K562 (cell line): ENCODE measurements around the gene PACSIN1. TPM values are rescaled to one million over a fixed set of nuclear protein-coding genes. Genes with fewer than 3 reads are reported as not detected.

Source experiments
- ATAC-seq: fragments of 200-7000 bp; cut with Tn5 transposase; 3 replicates; pipeline ENCODE4 v1.9.1; 2020; ENCODE audit warnings: moderate library complexity
- BruUV-seq: library from RNA; stranded (reverse); fragments of 400-500 nt; replicated peaks from 2 replicates; lab custom pipeline; 2021; lab: Mats Ljungman, UMichigan
- CTCF ChIA-PET: fragments of 300-600 bp; formaldehyde crosslinking; extraction: SDS; loops from one replicate; lab custom pipeline; 2021; ENCODE audit warnings: low intra/inter-chr PET ratio; lab: Yijun Ruan, JAX
- POLR2A ChIA-PET: fragments of 300-600, 350-650 bp; sonication (Branson Sonifier 250); formaldehyde crosslinking; extraction: SDS; loops from one replicate; lab custom pipeline; 2021; ENCODE audit warnings: antibody characterized with exemption, inconsistent platforms; lab: Yijun Ruan, JAX
- DNase-seq, 4 experiments: peaks; one replicate each; pipeline versions ENCODE4 v3.0.0 to v3.0.0-alpha.2; 2011 to 2018; ENCODE audit warnings: low spot score in 3 of 4, mixed read lengths in 3 of 4; ENCODE audit errors: extremely low read depth in 1 of 4
- FAIRE-seq: peaks from 2 replicates; lab custom pipeline; 2011; peaks lifted over from hg19 to GRCh38; lab: Jason Lieb, UNC
- H2AFZ ChIP-seq: 2 replicates; pipeline ENCODE4 v1.6.0; 2011; ENCODE audit warnings: low read depth, low read length, control low read depth, inconsistent platforms
- H3K27ac ChIP-seq: fragments of 200-600 bp; 3 replicates; pipeline ENCODE4 v1.8.0; 2011; ENCODE audit warnings: low read depth, mild to moderate bottlenecking, control low read depth, inconsistent platforms, low read length, moderate library complexity, mixed read lengths; ENCODE audit errors: extremely low read depth
- H3K27me3 ChIP-seq, 2 experiments: fragments of 300-600 bp in 1 of 2; 2 replicates in 1 of 2; 3 replicates in 1 of 2; pipeline versions ENCODE4 v1.6.0 to v1.8.0; 2011; ENCODE audit warnings: inconsistent platforms in 2 of 2, low read length in 2 of 2, mild to moderate bottlenecking in 1 of 2, mixed read lengths in 1 of 2, moderate library complexity in 1 of 2; ENCODE audit not compliant: control insufficient read depth in 2 of 2, insufficient read depth in 2 of 2
- H3K36me3 ChIP-seq: fragments of 300-600 bp; 3 replicates; pipeline ENCODE4 v1.8.0; 2011; ENCODE audit warnings: mild to moderate bottlenecking, low read length, inconsistent platforms; ENCODE audit not compliant: control insufficient read depth, insufficient read depth
- H3K4me1 ChIP-seq, 2 experiments: fragments of 200-600 bp in 1 of 2; replicated peaks in 1 of 2; 2 replicates in 1 of 2; 3 replicates in 1 of 2; pipeline versions ENCODE4 v1.5.1 to v1.8.0; 2011; ENCODE audit warnings: inconsistent platforms in 2 of 2, low read length in 2 of 2, mild to moderate bottlenecking in 1 of 2, mixed read lengths in 1 of 2, moderate library complexity in 1 of 2; ENCODE audit not compliant: control insufficient read depth in 2 of 2, insufficient read depth in 2 of 2
- H3K4me2 ChIP-seq: 2 replicates; pipeline ENCODE4 v1.6.1; 2011; ENCODE audit warnings: low read length, control low read depth, inconsistent platforms, mixed read lengths; ENCODE audit not compliant: insufficient read depth
- H3K4me3 ChIP-seq: fragments of 200-600 bp; sonication (generic), shearing (Covaris generic); 2 replicates; pipeline ENCODE4 v1.5.1; 2016; ENCODE audit warnings: control low read depth, inconsistent platforms
- H3K79me2 ChIP-seq: fragments of 200-600 bp; 3 replicates; pipeline ENCODE4 v1.8.0; 2011; ENCODE audit warnings: low read length, inconsistent platforms; ENCODE audit not compliant: control insufficient read depth, insufficient read depth
- H3K9ac ChIP-seq, 2 experiments: 2 replicates each; pipeline versions ENCODE4 v1.6.0 to v1.6.1; 2011; ENCODE audit warnings: low read depth in 2 of 2, low read length in 2 of 2, control low read depth in 1 of 2, inconsistent platforms in 1 of 2, mild to moderate bottlenecking in 1 of 2, mixed read lengths in 1 of 2; ENCODE audit not compliant: insufficient read depth in 1 of 2
- H3K9me1 ChIP-seq: one replicate; pipeline ENCODE4 v1.6.0; 2011; ENCODE audit warnings: inconsistent platforms, mild to moderate bottlenecking, low read length, moderate library complexity; ENCODE audit not compliant: control insufficient read depth, insufficient read depth
- H3K9me3 ChIP-seq: replicated peaks from 2 replicates; pipeline ENCODE4 v1.5.1; 2011; ENCODE audit warnings: low read depth, low read length, inconsistent platforms; ENCODE audit not compliant: control insufficient read depth, insufficient read depth
- H4K20me1 ChIP-seq: replicated peaks from 2 replicates; pipeline ENCODE4 v1.6.1; 2011; ENCODE audit warnings: low read length, inconsistent platforms, mixed read lengths; ENCODE audit not compliant: control insufficient read depth, insufficient read depth
- ASH1L ChIP-seq: fragments of 450-650 bp; IDR thresholded peaks from 2 replicates; pipeline ENCODE4 v1.6.1; 2018; ENCODE audit warnings: borderline replicate concordance, mild to moderate bottlenecking, low read depth; ENCODE audit not compliant: partially characterized antibody
- CBFA2T2 ChIP-seq: fragments of 450-650 bp; conservative IDR thresholded peaks from 2 replicates; pipeline ENCODE4 v1.6.1; 2017; ENCODE audit warnings: mild to moderate bottlenecking
- CEBPZ ChIP-seq: fragments of 150-350 bp; IDR thresholded peaks from 2 replicates; pipeline ENCODE4 v1.6.1; 2014; ENCODE audit warnings: low read depth, mild to moderate bottlenecking, low read length, borderline replicate concordance
- CTBP1 ChIP-seq: fragments of 450-650 bp; IDR thresholded peaks from 2 replicates; pipeline ENCODE4 v1.6.1; 2016; ENCODE audit warnings: borderline replicate concordance
- FOS ChIP-seq: IDR thresholded peaks from 3 replicates; pipeline ENCODE4 v1.6.1; 2011; ENCODE audit not compliant: insufficient read length; ENCODE audit errors: extremely low read depth
- L3MBTL2 ChIP-seq: fragments of 450-650 bp; IDR thresholded peaks from 2 replicates; pipeline ENCODE4 v1.6.1; 2016; ENCODE audit warnings: mild to moderate bottlenecking, moderate library complexity
- MBD2 ChIP-seq: sonication (generic); IDR thresholded peaks from 2 replicates; pipeline ENCODE4 v1.6.1; 2016; ENCODE audit warnings: low read depth, borderline replicate concordance
- MLX ChIP-seq, 2 experiments: fragments of 450-650 bp in 1 of 2; sonication (generic) in 1 of 2; formaldehyde crosslinking; conservative IDR thresholded peaks; 2 replicates each; pipeline versions ENCODE4 v1.4.0 to v1.8.1; 2020 to 2022; ENCODE audit warnings: mild to moderate bottlenecking in 1 of 2, missing genetic modification reagents in 1 of 2
- POLR2G ChIP-seq: fragments of 200-400 bp; formaldehyde crosslinking; IDR thresholded peaks from 2 replicates; pipeline ENCODE4 v1.6.1; 2017; ENCODE audit warnings: low read depth, mild to moderate bottlenecking, antibody characterized with exemption, low read length, moderate library complexity
- RBFOX2 ChIP-seq: fragments of 200-400 bp; formaldehyde crosslinking; IDR thresholded peaks from 2 replicates; pipeline ENCODE4 v1.6.1; 2017; ENCODE audit warnings: low read depth, mild to moderate bottlenecking, low read length, moderate library complexity
- RCOR1 ChIP-seq, 2 experiments: IDR thresholded peaks; 2 replicates each; pipeline ENCODE4 v1.6.1; 2012; ENCODE audit warnings: low read depth in 2 of 2, low read length in 2 of 2, borderline replicate concordance in 1 of 2, improper control_type of control experiment in 1 of 2
- SAP30 ChIP-seq: fragments of 200-600 bp; sonication (generic); IDR thresholded peaks from 2 replicates; pipeline ENCODE4 v1.6.1; 2012; ENCODE audit warnings: borderline replicate concordance, low read depth, mild to moderate bottlenecking, moderate library complexity, low read length, control low read depth, inconsistent platforms; ENCODE audit not compliant: insufficient read depth, poor library complexity, severe bottlenecking
- SP2 ChIP-seq: IDR thresholded peaks from 2 replicates; pipeline ENCODE4 v1.6.1; 2011; ENCODE audit warnings: mild to moderate bottlenecking, low read depth, low read length, moderate library complexity; ENCODE audit not compliant: poor library complexity, severe bottlenecking; ENCODE audit errors: extremely low read depth
- ZNF175 ChIP-seq: fragments of 200-800 bp; sonication (Bioruptor generic); IDR thresholded peaks from 2 replicates; pipeline ENCODE4 v1.6.1; 2016; ENCODE audit warnings: low read depth, mild to moderate bottlenecking, missing genetic modification characterization, missing compliant biosample characterization
- WGBS: fragments of 100-300 bp; shearing (Covaris generic); methylation state at CpG from one replicate; pipeline ENCODE4 v1.1.6; 2016; ENCODE audit warnings: low coverage, mixed read lengths; ENCODE audit not compliant: insufficient coverage; ENCODE audit errors: missing lambda C conversion rate; 5-methylcytosine and 5-hydroxymethylcytosine counted together
- in situ Hi-C: fragments of 300-500 bp; cut with MboI; formaldehyde crosslinking; loops from 4 replicates; pipeline ENCODE4 v1.15.0; 2018; ENCODE audit warnings: inconsistent platforms, mixed read lengths
- intact Hi-C: fragments of 100-400 bp; cut with micrococcal nuclease; formaldehyde crosslinking; loops from 2 replicates; pipeline ENCODE4 v1.14.2; 2022
- polyA plus RNA-seq, 8 experiments: library from polyadenylated mRNA; depleted of rRNA in 4 of 8; stranded (reverse) in 5 of 8; unstranded in 3 of 8; fragments of >200 nt; fragmentation: Nextera tagmentation in 2 of 8; fragmentation: Illumina TruSeq in 1 of 8; extraction: Ambion mirVana in 2 of 8; extraction: Trizol in 1 of 8; gene quantifications; 2 replicates each; pipeline versions ENCODE4 v1.2.1 to v1.2.3, GENCODE V29; 2011 to 2014; ENCODE audit warnings: inconsistent platforms in 1 of 8, missing spikeins in 1 of 8
- total RNA-seq, 7 experiments: library from RNA; depleted of rRNA in 6 of 7; stranded (reverse); fragments of >200 nt in 6 of 7; fragmentation: Illumina TruSeq in 2 of 7; extraction: Trizol in 2 of 7; gene quantifications; 2 replicates each; pipeline versions ENCODE4 v1.2.1 to v1.2.3, GENCODE V29; 2011 to 2021; ENCODE audit warnings: low replicate concordance in 1 of 7

Gene PACSIN1
- total and polyA plus RNA-seq, 9 of the 15 experiments (the other 6 are each of a cell fraction or from before 2014, with no cell fraction given): 0.01 to 1.7 (median 0.45) TPM

- TF ChIP-seq RCOR1 (IDR thresholded peaks at IDR 0.05; ENCODE audit: borderline replicate concordance in 1 of 2, low read depth in 2 of 2, low read length in 2 of 2) (0 out of 4 replicates have a peak, but pooled peaks of 1 of the 2 experiments have one; percentile 24), L3MBTL2 (0 out of 2 replicates have a peak, but pooled peaks have one; percentile 12), ZNF175 (CRISPR knock-in tag) (no peak), CBFA2T2 (no peak), MLX (CRISPR knock-in tag; conservative IDR thresholded peaks at IDR 0.05) (no peak)
Measured at GRCh38 chr6:34530753-34531365, 65.0 kb downstream of the PACSIN1 start (continued).

- Histone ChIP-seq H3K27me3 (no peaks in the 10 kb centered on the region), H3K9ac (no peak overlapping the region), H3K4me1 (peaks cover 8 to 62% of the 10 kb centered on the region in 2 experiments), H3K36me3 (no peaks in the 10 kb centered on the region), H3K4me2 (no peak overlapping the region), H3K9me1 (no peaks in the 10 kb centered on the region), H3K79me2 (no peaks in the 10 kb centered on the region), H3K4me3 (no peak overlapping the region), H3K27ac (no peak overlapping the region), H3K9me3 (no peaks in the 10 kb centered on the region), H2AFZ (peak overlapping the region; percentile 28; the same call in 1 of the 2 replicates), H4K20me1 (no peaks in the 10 kb centered on the region)
- no TSS peak for BruUV-seq
- intact Hi-C loops: no loop called here
- ChIA-PET POLR2A (interaction anchor here (0.7 to 1.0 kb wide), 2 partner anchors 29 to 78 kb away, joined by 3 read pairs; no protein-coding TSS in a partner anchor), CTCF (no interaction called here)
- FAIRE-seq (peak; percentile 77), ATAC-seq (peak; percentile 72), DNase-seq (peak; percentile 55 to 70 (median 58))
- in situ Hi-C loops: no loop called here
- 80% methylated on average over 29 of the region's 29 CpGs for WGBS
- TF ChIP-seq ASH1L (peak; percentile 32), MBD2 (peak; percentile 51; the same call in 1 of the 2 replicates), POLR2G (0 out of 2 replicates have a peak, but pooled peaks have one; percentile 26), CEBPZ (0 out of 2 replicates have a peak, but pooled peaks have one; percentile 42), RBFOX2 (0 out of 2 replicates have a peak, but pooled peaks have one; percentile 33), SP2 (peak; percentile 26), FOS (peak; percentile 27), CTBP1 (no peak), SAP30 (no peak)
Measured at GRCh38 chr6:34531580-34532201, 65.8 kb downstream of the PACSIN1 start.
